Measurements from ENCODE around the gene NR1I3.

DNA sequence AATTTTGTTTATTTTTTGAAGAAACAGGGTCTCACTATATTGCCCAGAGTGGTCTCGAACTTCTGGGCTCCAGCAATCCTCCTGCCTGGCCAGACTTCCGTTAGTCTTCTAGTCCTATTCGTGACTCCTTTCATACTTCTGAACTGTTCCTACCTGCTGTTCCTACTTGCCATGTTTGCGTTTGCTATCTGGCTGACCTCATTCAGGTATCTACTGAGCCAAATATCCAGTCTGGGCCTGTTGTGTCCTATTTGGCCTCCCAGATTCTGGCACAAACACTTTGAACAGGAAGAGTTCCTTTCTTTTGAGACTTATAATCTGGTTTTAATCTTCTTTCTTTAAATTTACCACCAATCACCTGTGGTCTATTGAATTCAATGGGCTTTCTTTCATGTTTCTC is 6.9 kb upstream of the NR1I3 start:
- TF ChIP-seq, protein P1, sequence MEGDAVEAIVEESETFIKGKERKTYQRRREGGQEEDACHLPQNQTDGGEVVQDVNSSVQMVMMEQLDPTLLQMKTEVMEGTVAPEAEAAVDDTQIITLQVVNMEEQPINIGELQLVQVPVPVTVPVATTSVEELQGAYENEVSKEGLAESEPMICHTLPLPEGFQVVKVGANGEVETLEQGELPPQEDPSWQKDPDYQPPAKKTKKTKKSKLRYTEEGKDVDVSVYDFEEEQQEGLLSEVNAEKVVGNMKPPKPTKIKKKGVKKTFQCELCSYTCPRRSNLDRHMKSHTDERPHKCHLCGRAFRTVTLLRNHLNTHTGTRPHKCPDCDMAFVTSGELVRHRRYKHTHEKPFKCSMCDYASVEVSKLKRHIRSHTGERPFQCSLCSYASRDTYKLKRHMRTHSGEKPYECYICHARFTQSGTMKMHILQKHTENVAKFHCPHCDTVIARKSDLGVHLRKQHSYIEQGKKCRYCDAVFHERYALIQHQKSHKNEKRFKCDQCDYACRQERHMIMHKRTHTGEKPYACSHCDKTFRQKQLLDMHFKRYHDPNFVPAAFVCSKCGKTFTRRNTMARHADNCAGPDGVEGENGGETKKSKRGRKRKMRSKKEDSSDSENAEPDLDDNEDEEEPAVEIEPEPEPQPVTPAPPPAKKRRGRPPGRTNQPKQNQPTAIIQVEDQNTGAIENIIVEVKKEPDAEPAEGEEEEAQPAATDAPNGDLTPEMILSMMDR (IDR thresholded peaks at IDR 0.05): no peak
- TF ChIP-seq POLR2A (IDR thresholded peaks at IDR 0.05): no peak

Measured in lower leg skin (tissue), 3 donors.